Jurkat, Clone E6-1 (cell line): ENCODE results near the gene MB21D2.

ENCODE experiments used
- DNase-seq: peaks from one replicate; pipeline ENCODE4 v3.0.0-alpha.2; 2011; ENCODE audit warnings: low read depth, low spot score
- H3K4me3 ChIP-seq: 2 replicates; pipeline ENCODE4 v1.5.1; 2011; ENCODE audit warnings: mild to moderate bottlenecking, low read length, control low read depth, moderate library complexity

Gene MB21D2

GRCh38 chr3:192897005-192897404 lies 20.7 kb downstream of the MB21D2 start:
- no peak for DNase-seq

GRCh38 chr3:192896208-192896607 lies 21.4 kb downstream of the MB21D2 start:
- H3K4me3 ChIP-seq: no peak overlapping the region
- no peak for DNase-seq

More at GRCh38 chr3:192897005-192897404, 20.7 kb downstream of the MB21D2 start:
- H3K4me3 ChIP-seq: no peak overlapping the region

- DNase-seq: no peak
- H3K4me3 ChIP-seq: no peak overlapping the region
Observed at GRCh38 chr3:192894676-192895075, 23.0 kb downstream of the MB21D2 start.

- no peak for DNase-seq
- no peak overlapping the region for H3K4me3 ChIP-seq
Observed at GRCh38 chr3:192892981-192893700, 24.5 kb downstream of the MB21D2 start.

- no peak overlapping the region for H3K4me3 ChIP-seq
- no peak for DNase-seq
Observed at GRCh38 chr3:192890347-192891335, 27.0 kb downstream of the MB21D2 start.

GRCh38 chr3:192889679-192890078 lies 28.0 kb downstream of the MB21D2 start:
- no peak for DNase-seq
- H3K4me3 ChIP-seq: no peak overlapping the region

GRCh38 chr3:192888190-192888589 lies 29.5 kb downstream of the MB21D2 start:
- no peak for DNase-seq
- H3K4me3 ChIP-seq: no peak overlapping the region

GRCh38 chr3:192887701-192888100 lies 30.0 kb downstream of the MB21D2 start:
- DNase-seq: no peak
- no peak overlapping the region for H3K4me3 ChIP-seq

GRCh38 chr3:192887047-192887446 lies 30.6 kb downstream of the MB21D2 start:
- no peak overlapping the region for H3K4me3 ChIP-seq
- DNase-seq: no peak

- no peak overlapping the region for H3K4me3 ChIP-seq
- DNase-seq: no peak
Observed at GRCh38 chr3:192884777-192885773, 32.6 kb downstream of the MB21D2 start.

- no peak overlapping the region for H3K4me3 ChIP-seq
- DNase-seq: no peak
Observed at GRCh38 chr3:192883512-192883911, 34.1 kb downstream of the MB21D2 start.

- no peak overlapping the region for H3K4me3 ChIP-seq
- no peak for DNase-seq
Observed at GRCh38 chr3:192881159-192881786, 36.4 kb downstream of the MB21D2 start.

GRCh38 chr3:192880313-192880712 lies 37.3 kb downstream of the MB21D2 start:
- DNase-seq: no peak
- H3K4me3 ChIP-seq: no peak overlapping the region

- no peak for DNase-seq
- H3K4me3 ChIP-seq: no peak overlapping the region
Observed at GRCh38 chr3:192879346-192880031, 38.2 kb downstream of the MB21D2 start.

GRCh38 chr3:192875971-192876565 lies 41.6 kb downstream of the MB21D2 start:
- no peak overlapping the region for H3K4me3 ChIP-seq
- DNase-seq: no peak

GRCh38 chr3:192870822-192871221 lies 46.8 kb downstream of the MB21D2 start:
- H3K4me3 ChIP-seq: no peak overlapping the region

GRCh38 chr3:192869131-192870031 lies 48.3 kb downstream of the MB21D2 start:
- no peak for DNase-seq
- no peak overlapping the region for H3K4me3 ChIP-seq

More at GRCh38 chr3:192870822-192871221, 46.8 kb downstream of the MB21D2 start:
- DNase-seq: no peak
